HEK293 (cell line): ENCODE data around the gene KANSL1.

Source experiments
- KLF10 ChIP-seq: fragments of 450-650 bp; IDR thresholded peaks from 2 replicates; pipeline ENCODE4 v1.5.1; 2018; ENCODE audit warnings: missing biosample characterization, mild to moderate bottlenecking, missing genetic modification characterization
- MYNN ChIP-seq: fragments of 450-650 bp; formaldehyde crosslinking; IDR thresholded peaks from 2 replicates; pipeline ENCODE4 v1.5.1; 2016; ENCODE audit warnings: missing biosample characterization, missing genetic modification characterization, borderline replicate concordance
- RBAK ChIP-seq: fragments of 450-650 bp; formaldehyde crosslinking; IDR thresholded peaks from 2 replicates; pipeline ENCODE4 v1.5.1; 2016; ENCODE audit warnings: missing biosample characterization, missing genetic modification characterization
- SALL2 ChIP-seq: fragments of 450-650 bp; formaldehyde crosslinking; IDR thresholded peaks from 2 replicates; pipeline ENCODE4 v1.5.0; 2017; ENCODE audit warnings: missing biosample characterization, mild to moderate bottlenecking, missing genetic modification characterization, borderline replicate concordance
- YY2 ChIP-seq: fragments of 450-650 bp; formaldehyde crosslinking; IDR thresholded peaks from 2 replicates; pipeline ENCODE4 v1.5.1; 2016; ENCODE audit warnings: missing biosample characterization, missing genetic modification characterization
- ZBTB26 ChIP-seq: fragments of 450-650 bp; formaldehyde crosslinking; optimal IDR thresholded peaks from 2 replicates; pipeline ENCODE3; 2016; ENCODE audit warnings: missing biosample characterization, mild to moderate bottlenecking, missing genetic modification characterization
- ZBTB48 ChIP-seq: fragments of 450-650 bp; formaldehyde crosslinking; IDR thresholded peaks from 2 replicates; pipeline ENCODE4 v1.5.1; 2016; ENCODE audit warnings: missing biosample characterization, missing genetic modification characterization
- ZNF16 ChIP-seq: fragments of 450-650 bp; formaldehyde crosslinking; IDR thresholded peaks from 2 replicates; pipeline ENCODE4 v1.5.1; 2016; ENCODE audit warnings: low read depth, missing biosample characterization, missing genetic modification characterization
- ZNF184 ChIP-seq: fragments of 450-650 bp; IDR thresholded peaks from 2 replicates; pipeline ENCODE4 v1.5.1; 2018; ENCODE audit warnings: missing biosample characterization, mild to moderate bottlenecking, missing genetic modification characterization
- ZNF2 ChIP-seq: fragments of 450-650 bp; formaldehyde crosslinking; IDR thresholded peaks from 2 replicates; pipeline ENCODE4 v1.5.1; 2016; ENCODE audit warnings: missing biosample characterization, missing genetic modification characterization
- ZNF248 ChIP-seq: fragments of 450-650 bp; formaldehyde crosslinking; IDR thresholded peaks from 2 replicates; pipeline ENCODE4 v1.5.1; 2017; ENCODE audit warnings: missing biosample characterization, missing genetic modification characterization
- ZNF280C ChIP-seq: fragments of 450-650 bp; formaldehyde crosslinking; IDR thresholded peaks from 2 replicates; pipeline ENCODE4 v1.5.1; 2016; ENCODE audit warnings: missing biosample characterization, missing genetic modification characterization
- ZNF398 ChIP-seq: fragments of 450-650 bp; formaldehyde crosslinking; IDR thresholded peaks from 2 replicates; pipeline ENCODE4 v1.5.1; 2017; ENCODE audit warnings: missing biosample characterization, missing genetic modification characterization
- ZNF426 ChIP-seq: fragments of 450-650 bp; formaldehyde crosslinking; IDR thresholded peaks from 2 replicates; pipeline ENCODE4 v1.5.1; 2017; ENCODE audit warnings: missing biosample characterization, missing genetic modification characterization, mild to moderate bottlenecking, inconsistent platforms, moderate library complexity
- ZNF513 ChIP-seq: fragments of 450-650 bp; IDR thresholded peaks from 2 replicates; pipeline ENCODE4 v1.5.1; 2018; ENCODE audit warnings: missing biosample characterization, missing genetic modification characterization
- ZNF518A ChIP-seq: fragments of 450-650 bp; formaldehyde crosslinking; conservative IDR thresholded peaks from 2 replicates; pipeline ENCODE4 v1.5.1; 2016; ENCODE audit warnings: low read depth, missing biosample characterization, missing genetic modification characterization
- ZNF704 ChIP-seq: fragments of 450-650 bp; formaldehyde crosslinking; IDR thresholded peaks from 2 replicates; pipeline ENCODE4 v1.5.1; 2016; ENCODE audit warnings: missing biosample characterization, missing genetic modification characterization
- ZNF76 ChIP-seq: fragments of 450-650 bp; formaldehyde crosslinking; IDR thresholded peaks from 2 replicates; pipeline ENCODE4; 2016; ENCODE audit warnings: low read depth, missing biosample characterization, missing genetic modification characterization, borderline replicate concordance
- ZSCAN4 ChIP-seq: fragments of 450-650 bp; formaldehyde crosslinking; IDR thresholded peaks from 2 replicates; pipeline ENCODE4 v1.5.1; 2017; ENCODE audit warnings: missing biosample characterization, missing genetic modification characterization
- ZSCAN5A ChIP-seq: fragments of 450-650 bp; formaldehyde crosslinking; IDR thresholded peaks from 2 replicates; pipeline ENCODE4 v1.5.1; 2016; ENCODE audit warnings: missing biosample characterization, missing genetic modification characterization

KANSL1 gene

GRCh38 chr17:46117850-46118696 lies 75.2 kb downstream of the KANSL1 start (continued):
- TF ChIP-seq ZNF398 (tag by site-specific recombination) = no peak
- no peak for TF ChIP-seq ZNF280C
- TF ChIP-seq ZNF76 (tag by site-specific recombination) = no peak
- TF ChIP-seq ZBTB26 (tag by site-specific recombination) = no peak
- no peak for TF ChIP-seq MYNN (tag by site-specific recombination)
- no peak for TF ChIP-seq ZNF513
- no peak for TF ChIP-seq ZNF16
- TF ChIP-seq ZNF518A = no peak
- TF ChIP-seq ZNF704 (tag by site-specific recombination) = no peak
- no peak for TF ChIP-seq YY2 (tag by site-specific recombination)
- no peak for TF ChIP-seq ZNF184 (tag by site-specific recombination)
- TF ChIP-seq ZSCAN4 (tag by site-specific recombination) = no peak
- TF ChIP-seq KLF10 (tag by site-specific recombination) = 0 out of 2 replicates have a peak, but pooled peaks have one; percentile 9
- no peak for TF ChIP-seq SALL2 (tag by site-specific recombination)
- no peak for TF ChIP-seq ZSCAN5A
- no peak for TF ChIP-seq ZBTB48
- TF ChIP-seq RBAK (tag by site-specific recombination) = no peak
- no peak for TF ChIP-seq ZNF2 (tag by site-specific recombination)
- no peak for TF ChIP-seq ZNF248
- TF ChIP-seq ZNF426 (tag by site-specific recombination) = no peak
